Measurements from ENCODE around the gene DNAAF9. TPM values are rescaled to one million over a fixed set of nuclear protein-coding genes. Genes with fewer than 3 reads are reported as not detected.

The DNAAF9 gene
- total RNA-seq, 1 donor from 2014 or later: 36.9 TPM

Small RNAs within 50 kb of the gene (small RNA-seq; reads per million reads assigned to genes)
- gene RF00012 (ENCODE audit: low replicate concordance) (not detected), gene RNU6-1019P (ENCODE audit: low replicate concordance) (not detected)

Other genes with a start within 250 kb of the DNAAF9 start
- gene FASTKD5, start 247.8 kb downstream of the DNAAF9 start, total RNA-seq: 17.0 TPM
- gene UBOX5, start 247.8 kb downstream of the DNAAF9 start, total RNA-seq: 2.7 TPM
- gene LZTS3, start 234.1 kb downstream of the DNAAF9 start, total RNA-seq: 15.0 TPM
- gene DDRGK1, start 203.0 kb downstream of the DNAAF9 start, total RNA-seq: 19.4 TPM
- gene ITPA, start 198.2 kb downstream of the DNAAF9 start, total RNA-seq: 28.0 TPM
- under 0.01 TPM for gene SLC4A11, start 168.5 kb downstream of the DNAAF9 start, total RNA-seq
- 58.3 TPM for gene ATRN, start 63.3 kb upstream of the DNAAF9 start, total RNA-seq

Measured in temporal lobe (tissue), 2 donors.